ENCODE data around the gene CASP10. TPM values are rescaled to one million over a fixed set of nuclear protein-coding genes. Genes with fewer than 3 reads are reported as not detected.
A peak's percentile ranks its signal among the peaks of the same experiment; 100 is the strongest.

CASP10 gene
- total and polyA plus RNA-seq, 2 of the 13 experiments (the other 11 are each of a cell fraction or from before 2014, with no cell fraction given), result 22.2 to 23.8 TPM

GRCh38 chr2:201219328-201220096 lies 36.6 kb downstream of the CASP10 start:
- in situ Hi-C loops (cut with HindIII; ENCODE audit: extremely low pct_ligation_motif_present, low pct_unique_long_range_greater_than_20kb) (no loop called here), intact Hi-C loops (cut with micrococcal nuclease; ENCODE audit: unreplicated experiment) (no loop called here)
- ChIA-PET POLR2A (interaction anchor here (2.8 to 3.3 kb wide), 2 partner anchors 13 to 15 kb away, joined by 11 to 21 read pairs; no protein-coding TSS in a partner anchor), CTCF (ENCODE audit: low intra/inter-chr PET ratio, low total read pairs) (no interaction called here)
- H3K27me3 ChIP-seq (ENCODE audit: control insufficient read depth in 1 of 2, insufficient read depth in 2 of 2, low read length in 2 of 2), result no peaks in the 10 kb centered on the region
- H3K79me2 ChIP-seq (ENCODE audit: insufficient read depth, low read length), result no peaks in the 10 kb centered on the region
- peaks cover 22% of the 10 kb centered on the region for H3K4me1 ChIP-seq (ENCODE audit: insufficient read depth, low read length)
- WGBS (ENCODE audit: low lambda C conversion rate), result 97% methylated on average over 5 of the region's 5 CpGs
- H3K9me3 ChIP-seq (ENCODE audit: low read length), result no peaks in the 10 kb centered on the region
- ATAC-seq (no peak), DNase-seq (ENCODE audit: low spot score) (no peak), FAIRE-seq (no peak)
- no peak overlapping the region for H3K4me3 ChIP-seq (replicated peaks in 1 of 3; ENCODE audit: insufficient read depth in 1 of 3, low read depth in 2 of 3, low read length in 3 of 3)
- peaks cover 12 to 37% of the 10 kb centered on the region in 2 experiments for H3K36me3 ChIP-seq (replicated peaks in 1 of 2; ENCODE audit: control insufficient read depth in 1 of 2, insufficient read depth in 2 of 2, low read length in 2 of 2)
- BruUV-seq (replicated peaks), result TSS peak; percentile 17
- H3K4me2 ChIP-seq (ENCODE audit: low read depth, low read length), result no peak overlapping the region
- no peak overlapping the region for H3K9ac ChIP-seq (ENCODE audit: insufficient read depth, low read depth, low read length)
- H3K27ac ChIP-seq (ENCODE audit: extremely low read length, insufficient read depth, low read length), result no peak overlapping the region
- no peak overlapping the region for H2AFZ ChIP-seq (ENCODE audit: low read length)
- H4K20me1 ChIP-seq (ENCODE audit: insufficient read depth, low read length), result no peaks in the 10 kb centered on the region
- TF ChIP-seq ZXDC (CRISPR knock-in tag; IDR thresholded peaks at IDR 0.05) (no peak), MXD1 (CRISPR knock-in tag; IDR thresholded peaks at IDR 0.05) (no peak), MAFG (CRISPR knock-in tag; IDR thresholded peaks at IDR 0.05) (no peak), BHLHE40 (IDR thresholded peaks at IDR 0.05; ENCODE audit: low read length) (no peak)
- TF ChIP-seq, protein P1, sequence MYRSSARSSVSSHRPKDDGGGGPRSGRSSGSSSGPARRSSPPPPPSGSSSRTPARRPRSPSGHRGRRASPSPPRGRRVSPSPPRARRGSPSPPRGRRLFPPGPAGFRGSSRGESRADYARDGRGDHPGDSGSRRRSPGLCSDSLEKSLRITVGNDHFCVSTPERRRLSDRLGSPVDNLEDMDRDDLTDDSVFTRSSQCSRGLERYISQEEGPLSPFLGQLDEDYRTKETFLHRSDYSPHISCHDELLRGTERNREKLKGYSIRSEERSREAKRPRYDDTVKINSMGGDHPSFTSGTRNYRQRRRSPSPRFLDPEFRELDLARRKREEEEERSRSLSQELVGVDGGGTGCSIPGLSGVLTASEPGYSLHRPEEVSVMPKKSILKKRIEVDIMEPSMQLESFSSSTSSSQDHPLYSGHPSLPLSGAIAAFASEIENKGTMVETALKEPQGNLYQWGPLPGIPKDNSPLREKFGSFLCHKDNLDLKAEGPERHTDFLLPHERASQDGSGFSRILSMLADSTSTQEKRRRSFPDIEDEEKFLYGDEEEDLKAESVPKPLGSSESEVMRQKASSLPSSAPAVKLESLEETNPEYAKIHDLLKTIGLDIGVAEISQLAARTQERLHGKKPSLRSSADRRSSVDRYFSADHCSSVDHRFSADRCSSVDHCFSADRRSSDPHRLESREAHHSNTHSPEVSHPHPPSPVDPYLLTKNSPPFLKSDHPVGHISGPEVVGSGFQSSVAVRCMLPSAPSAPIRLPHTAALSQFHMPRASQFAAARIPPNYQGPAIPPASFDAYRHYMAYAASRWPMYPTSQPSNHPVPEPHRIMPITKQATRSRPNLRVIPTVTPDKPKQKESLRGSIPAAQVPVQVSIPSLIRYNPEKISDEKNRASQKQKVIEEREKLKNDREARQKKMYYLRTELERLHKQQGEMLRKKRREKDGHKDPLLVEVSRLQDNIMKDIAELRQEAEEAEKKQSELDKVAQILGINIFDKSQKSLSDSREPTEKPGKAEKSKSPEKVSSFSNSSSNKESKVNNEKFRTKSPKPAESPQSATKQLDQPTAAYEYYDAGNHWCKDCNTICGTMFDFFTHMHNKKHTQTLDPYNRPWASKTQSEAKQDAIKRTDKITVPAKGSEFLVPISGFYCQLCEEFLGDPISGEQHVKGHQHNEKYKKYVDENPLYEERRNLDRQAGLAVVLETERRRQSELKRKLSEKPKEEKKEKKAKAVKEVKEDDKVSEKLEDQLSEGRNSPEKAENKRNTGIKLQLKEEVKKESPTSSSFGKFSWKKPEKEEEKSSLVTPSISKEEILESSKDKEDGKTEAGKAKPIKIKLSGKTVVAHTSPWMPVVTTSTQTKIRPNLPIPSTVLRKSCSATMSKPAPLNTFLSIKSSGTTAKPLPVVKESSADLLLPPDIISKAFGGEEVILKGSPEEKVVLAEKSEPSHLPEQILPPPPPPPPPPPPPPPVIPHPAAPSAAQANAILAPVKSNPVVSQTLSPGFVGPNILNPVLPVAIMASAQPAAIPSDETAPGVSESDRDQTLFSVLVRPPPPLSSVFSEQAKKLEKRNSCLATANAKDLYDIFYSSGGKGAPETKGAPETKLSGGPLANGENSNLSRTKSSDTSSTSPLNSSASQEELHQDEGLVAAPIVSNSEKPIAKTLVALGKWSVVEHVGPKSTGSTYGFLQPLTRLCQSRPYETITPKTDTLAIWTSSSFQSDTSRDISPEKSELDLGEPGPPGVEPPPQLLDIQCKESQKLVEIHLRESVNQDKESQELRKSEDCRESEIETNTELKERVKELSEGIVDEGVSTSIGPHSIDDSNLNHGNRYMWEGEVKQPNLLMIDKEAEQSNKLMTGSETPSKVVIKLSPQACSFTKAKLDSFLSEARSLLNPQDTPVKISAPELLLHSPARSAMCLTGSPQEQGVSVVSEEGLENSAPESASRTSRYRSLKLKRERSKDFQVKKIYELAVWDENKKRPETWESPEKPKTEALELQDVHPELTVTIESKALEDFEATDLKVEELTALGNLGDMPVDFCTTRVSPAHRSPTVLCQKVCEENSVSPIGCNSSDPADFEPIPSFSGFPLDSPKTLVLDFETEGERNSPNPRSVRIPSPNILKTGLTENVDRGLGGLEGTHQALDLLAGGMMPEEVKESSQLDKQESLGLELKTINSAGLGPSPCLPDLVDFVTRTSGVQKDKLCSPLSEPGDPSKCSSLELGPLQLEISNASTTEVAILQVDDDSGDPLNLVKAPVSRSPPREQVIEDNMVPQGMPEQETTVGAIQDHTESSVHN (CRISPR knock-in tag; IDR thresholded peaks at IDR 0.05), result no peak

Data from HepG2 (cell line).